ENCODE results near the gene METTL23. TPM values are rescaled to one million over a fixed set of nuclear protein-coding genes. Genes with fewer than 3 reads are reported as not detected.

The METTL23 gene
- total and polyA plus RNA-seq, 2 experiments from 2014 or later = 41.6 to 55.9 TPM

DNA sequence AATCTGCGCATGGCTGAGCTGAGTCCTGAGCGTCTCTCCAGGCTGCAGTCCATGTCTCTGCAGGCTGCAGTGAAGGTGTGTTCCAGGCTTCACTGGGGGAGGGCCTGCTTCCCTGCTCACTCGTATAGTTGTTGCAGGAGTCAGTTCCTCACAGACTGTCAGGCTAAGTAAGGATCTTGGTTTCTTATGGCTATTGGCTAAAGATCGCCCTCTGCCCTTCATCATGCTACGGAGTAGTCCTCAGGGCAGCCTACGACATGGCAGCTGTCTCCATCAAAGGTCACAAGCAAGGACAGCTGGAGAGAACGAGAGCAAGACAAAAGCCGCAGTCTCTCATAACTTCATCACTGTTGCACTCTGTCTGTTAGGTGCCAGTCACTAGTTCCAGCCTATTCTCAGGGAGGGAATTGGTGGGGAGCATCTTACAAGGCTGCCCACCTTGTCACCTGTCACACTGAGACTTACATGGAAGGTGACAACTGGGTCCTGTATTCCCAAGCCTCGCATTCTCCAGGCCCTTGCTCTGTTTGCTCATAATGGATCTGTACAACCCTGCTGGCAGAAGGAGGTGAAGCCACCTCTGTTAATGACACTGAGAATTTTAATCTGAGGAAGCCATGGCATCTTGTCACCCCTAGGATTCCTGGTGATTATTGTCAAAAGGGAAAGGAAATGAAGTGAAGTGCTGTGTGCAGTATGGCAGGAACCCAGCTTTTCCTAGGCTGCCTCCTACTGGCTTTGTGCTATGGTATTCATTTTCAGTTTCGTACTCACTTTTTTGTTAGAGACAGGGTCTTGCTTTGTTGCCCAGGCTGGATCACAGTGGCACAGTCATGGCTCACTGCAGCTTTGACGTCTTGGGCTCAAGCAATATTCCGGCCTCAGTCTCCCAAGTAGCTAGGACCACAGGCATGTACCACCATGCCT lies 54.7 kb downstream of the METTL23 start:
- Mint-ChIP-seq H3K4me3 (no peak overlapping the region), H3K36me3 (ENCODE audit: low read depth) (peaks cover 15% of the 10 kb centered on the region; the same call in 2 of the 3 replicates), H3K27ac (no peak overlapping the region), H3K4me1 (no peaks in the 10 kb centered on the region; the same call in 2 of the 3 replicates), H3K27me3 (ENCODE audit: insufficient read depth, low read depth, poor library complexity) (peaks cover 2% of the 10 kb centered on the region), H3K9me3 (no peaks in the 10 kb centered on the region)
- peak; percentile 73 for ATAC-seq
- Histone ChIP-seq H4K20me1 (replicated peaks; ENCODE audit: insufficient read depth) (no peaks in the 10 kb centered on the region), H3K27me3 (ENCODE audit: insufficient read depth) (no peaks in the 10 kb centered on the region), H3K9me2 (ENCODE audit: insufficient read depth) (no peaks in the 10 kb centered on the region), H3F3A (replicated peaks; ENCODE audit: low read depth) (no peaks in the 10 kb centered on the region), H3K4me3 (no peak overlapping the region), H3K4me2 (no peak overlapping the region), H3K36me3 (ENCODE audit: insufficient read depth) (0 out of 2 replicates have a peak, but pooled peaks cover 4% of the 10 kb centered on the region), H3K4me1 (ENCODE audit: insufficient read depth) (no peaks in the 10 kb centered on the region), H3K79me2 (replicated peaks; ENCODE audit: insufficient read depth) (no peaks in the 10 kb centered on the region), H2AFZ (no peak overlapping the region), H3K27ac (ENCODE audit: low read depth) (no peak overlapping the region)
- TF ChIP-seq POLR2AphosphoS5 (IDR thresholded peaks at IDR 0.05; ENCODE audit: low read depth) (no peak), EZH2 (IDR thresholded peaks at IDR 0.05; ENCODE audit: low read depth, unreplicated experiment) (no peak)
- TF ChIP-seq, protein P1, sequence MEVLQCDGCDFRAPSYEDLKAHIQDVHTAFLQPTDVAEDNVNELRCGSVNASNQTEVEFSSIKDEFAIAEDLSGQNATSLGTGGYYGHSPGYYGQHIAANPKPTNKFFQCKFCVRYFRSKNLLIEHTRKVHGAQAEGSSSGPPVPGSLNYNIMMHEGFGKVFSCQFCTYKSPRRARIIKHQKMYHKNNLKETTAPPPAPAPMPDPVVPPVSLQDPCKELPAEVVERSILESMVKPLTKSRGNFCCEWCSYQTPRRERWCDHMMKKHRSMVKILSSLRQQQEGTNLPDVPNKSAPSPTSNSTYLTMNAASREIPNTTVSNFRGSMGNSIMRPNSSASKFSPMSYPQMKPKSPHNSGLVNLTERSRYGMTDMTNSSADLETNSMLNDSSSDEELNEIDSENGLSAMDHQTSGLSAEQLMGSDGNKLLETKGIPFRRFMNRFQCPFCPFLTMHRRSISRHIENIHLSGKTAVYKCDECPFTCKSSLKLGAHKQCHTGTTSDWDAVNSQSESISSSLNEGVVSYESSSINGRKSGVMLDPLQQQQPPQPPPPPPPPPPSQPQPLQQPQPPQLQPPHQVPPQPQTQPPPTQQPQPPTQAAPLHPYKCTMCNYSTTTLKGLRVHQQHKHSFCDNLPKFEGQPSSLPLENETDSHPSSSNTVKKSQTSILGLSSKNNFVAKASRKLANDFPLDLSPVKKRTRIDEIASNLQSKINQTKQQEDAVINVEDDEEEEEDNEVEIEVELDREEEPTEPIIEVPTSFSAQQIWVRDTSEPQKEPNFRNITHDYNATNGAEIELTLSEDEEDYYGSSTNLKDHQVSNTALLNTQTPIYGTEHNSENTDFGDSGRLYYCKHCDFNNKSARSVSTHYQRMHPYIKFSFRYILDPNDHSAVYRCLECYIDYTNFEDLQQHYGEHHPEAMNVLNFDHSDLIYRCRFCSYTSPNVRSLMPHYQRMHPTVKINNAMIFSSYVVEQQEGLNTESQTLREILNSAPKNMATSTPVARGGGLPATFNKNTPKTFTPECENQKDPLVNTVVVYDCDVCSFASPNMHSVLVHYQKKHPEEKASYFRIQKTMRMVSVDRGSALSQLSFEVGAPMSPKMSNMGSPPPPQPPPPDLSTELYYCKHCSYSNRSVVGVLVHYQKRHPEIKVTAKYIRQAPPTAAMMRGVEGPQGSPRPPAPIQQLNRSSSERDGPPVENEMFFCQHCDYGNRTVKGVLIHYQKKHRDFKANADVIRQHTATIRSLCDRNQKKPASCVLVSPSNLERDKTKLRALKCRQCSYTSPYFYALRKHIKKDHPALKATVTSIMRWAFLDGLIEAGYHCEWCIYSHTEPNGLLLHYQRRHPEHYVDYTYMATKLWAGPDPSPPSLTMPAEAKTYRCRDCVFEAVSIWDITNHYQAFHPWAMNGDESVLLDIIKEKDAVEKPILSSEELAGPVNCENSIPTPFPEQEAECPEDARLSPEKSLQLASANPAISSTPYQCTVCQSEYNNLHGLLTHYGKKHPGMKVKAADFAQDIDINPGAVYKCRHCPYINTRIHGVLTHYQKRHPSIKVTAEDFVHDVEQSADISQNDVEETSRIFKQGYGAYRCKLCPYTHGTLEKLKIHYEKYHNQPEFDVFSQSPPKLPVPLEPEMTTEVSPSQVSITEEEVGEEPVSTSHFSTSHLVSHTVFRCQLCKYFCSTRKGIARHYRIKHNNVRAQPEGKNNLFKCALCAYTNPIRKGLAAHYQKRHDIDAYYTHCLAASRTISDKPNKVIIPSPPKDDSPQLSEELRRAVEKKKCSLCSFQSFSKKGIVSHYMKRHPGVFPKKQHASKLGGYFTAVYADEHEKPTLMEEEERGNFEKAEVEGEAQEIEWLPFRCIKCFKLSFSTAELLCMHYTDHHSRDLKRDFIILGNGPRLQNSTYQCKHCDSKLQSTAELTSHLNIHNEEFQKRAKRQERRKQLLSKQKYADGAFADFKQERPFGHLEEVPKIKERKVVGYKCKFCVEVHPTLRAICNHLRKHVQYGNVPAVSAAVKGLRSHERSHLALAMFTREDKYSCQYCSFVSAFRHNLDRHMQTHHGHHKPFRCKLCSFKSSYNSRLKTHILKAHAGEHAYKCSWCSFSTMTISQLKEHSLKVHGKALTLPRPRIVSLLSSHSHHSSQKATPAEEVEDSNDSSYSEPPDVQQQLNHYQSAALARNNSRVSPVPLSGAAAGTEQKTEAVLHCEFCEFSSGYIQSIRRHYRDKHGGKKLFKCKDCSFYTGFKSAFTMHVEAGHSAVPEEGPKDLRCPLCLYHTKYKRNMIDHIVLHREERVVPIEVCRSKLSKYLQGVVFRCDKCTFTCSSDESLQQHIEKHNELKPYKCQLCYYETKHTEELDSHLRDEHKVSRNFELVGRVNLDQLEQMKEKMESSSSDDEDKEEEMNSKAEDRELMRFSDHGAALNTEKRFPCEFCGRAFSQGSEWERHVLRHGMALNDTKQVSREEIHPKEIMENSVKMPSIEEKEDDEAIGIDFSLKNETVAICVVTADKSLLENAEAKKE (CRISPR knock-in tag; IDR thresholded peaks at IDR 0.05) = no peak
- TF ChIP-seq, protein P2, sequence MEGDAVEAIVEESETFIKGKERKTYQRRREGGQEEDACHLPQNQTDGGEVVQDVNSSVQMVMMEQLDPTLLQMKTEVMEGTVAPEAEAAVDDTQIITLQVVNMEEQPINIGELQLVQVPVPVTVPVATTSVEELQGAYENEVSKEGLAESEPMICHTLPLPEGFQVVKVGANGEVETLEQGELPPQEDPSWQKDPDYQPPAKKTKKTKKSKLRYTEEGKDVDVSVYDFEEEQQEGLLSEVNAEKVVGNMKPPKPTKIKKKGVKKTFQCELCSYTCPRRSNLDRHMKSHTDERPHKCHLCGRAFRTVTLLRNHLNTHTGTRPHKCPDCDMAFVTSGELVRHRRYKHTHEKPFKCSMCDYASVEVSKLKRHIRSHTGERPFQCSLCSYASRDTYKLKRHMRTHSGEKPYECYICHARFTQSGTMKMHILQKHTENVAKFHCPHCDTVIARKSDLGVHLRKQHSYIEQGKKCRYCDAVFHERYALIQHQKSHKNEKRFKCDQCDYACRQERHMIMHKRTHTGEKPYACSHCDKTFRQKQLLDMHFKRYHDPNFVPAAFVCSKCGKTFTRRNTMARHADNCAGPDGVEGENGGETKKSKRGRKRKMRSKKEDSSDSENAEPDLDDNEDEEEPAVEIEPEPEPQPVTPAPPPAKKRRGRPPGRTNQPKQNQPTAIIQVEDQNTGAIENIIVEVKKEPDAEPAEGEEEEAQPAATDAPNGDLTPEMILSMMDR (conservative IDR thresholded peaks at IDR 0.05; ENCODE audit: low read depth in 2 of 2) = peak in 1 of 2 experiments; percentile 46; a peak in 2 of 4 replicates
- DNase-seq (ENCODE audit: low spot score) = peak; percentile 32

Data from GM23338 (cell line).